CD4-positive, alpha-beta T cell treated with Interleukin-10 for 1 hour (primary cell): ENCODE measurements around the gene PPP1R13L.
"Not testable (repeated sequence)": the region's sequence is repeated elsewhere in the genome, so short reads cannot be mapped to it uniquely, and the experiment has no call there.

Experiments used
- DNase-seq: peaks from one replicate; pipeline ENCODE4 v3.0.0-alpha.2; 2020

PPP1R13L gene

GRCh38 chr19:45429896-45430295, 25.0 kb upstream of the PPP1R13L start:
- DNase-seq, result not testable (repeated sequence)

DNA sequence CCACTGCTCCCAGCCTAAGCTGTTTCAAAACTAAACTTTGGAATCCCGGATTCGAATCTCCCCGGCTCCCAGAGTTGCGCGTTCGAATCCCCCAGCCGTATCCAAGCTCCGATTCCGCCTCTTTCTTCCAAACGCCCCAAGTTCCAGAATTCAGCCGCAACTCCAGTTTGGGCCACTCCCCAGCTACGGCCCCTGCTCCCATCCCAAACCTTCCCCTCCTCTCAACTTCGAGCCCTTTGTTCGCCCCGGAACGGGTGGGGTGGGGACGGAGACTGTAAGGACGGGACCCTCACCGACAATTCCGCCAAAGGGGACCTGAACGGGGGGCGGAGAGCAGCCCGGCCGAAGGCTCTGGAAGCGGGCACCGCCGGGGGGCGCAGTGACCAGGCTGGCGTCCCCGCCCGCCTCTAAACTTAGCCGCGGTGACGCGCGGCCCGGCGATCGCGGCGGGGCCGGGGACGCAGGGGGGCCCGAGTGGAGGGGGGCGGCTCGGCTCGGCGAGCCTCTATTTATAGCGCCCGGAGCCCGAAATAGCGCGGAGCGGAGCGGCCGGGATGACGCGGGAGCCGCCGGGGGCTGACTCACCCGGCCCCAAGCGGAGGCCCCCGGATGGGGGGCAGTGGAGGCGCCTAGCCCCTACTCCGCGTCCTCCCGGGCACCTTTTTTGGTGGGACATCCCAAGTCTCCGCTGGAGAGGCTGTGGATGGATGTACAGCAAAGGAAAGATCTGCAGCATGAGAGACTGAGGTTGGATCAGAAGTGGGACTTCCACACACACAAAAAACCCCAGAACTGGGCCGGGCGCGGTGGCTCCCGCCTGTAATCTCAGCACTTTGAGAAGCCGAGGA, 23.7 kb upstream of the PPP1R13L start:
- DNase-seq, result no peak

- no peak for DNase-seq
These were observed 19.6 kb upstream of the PPP1R13L start for GRCh38 chr19:45424191-45425058.

DNA sequence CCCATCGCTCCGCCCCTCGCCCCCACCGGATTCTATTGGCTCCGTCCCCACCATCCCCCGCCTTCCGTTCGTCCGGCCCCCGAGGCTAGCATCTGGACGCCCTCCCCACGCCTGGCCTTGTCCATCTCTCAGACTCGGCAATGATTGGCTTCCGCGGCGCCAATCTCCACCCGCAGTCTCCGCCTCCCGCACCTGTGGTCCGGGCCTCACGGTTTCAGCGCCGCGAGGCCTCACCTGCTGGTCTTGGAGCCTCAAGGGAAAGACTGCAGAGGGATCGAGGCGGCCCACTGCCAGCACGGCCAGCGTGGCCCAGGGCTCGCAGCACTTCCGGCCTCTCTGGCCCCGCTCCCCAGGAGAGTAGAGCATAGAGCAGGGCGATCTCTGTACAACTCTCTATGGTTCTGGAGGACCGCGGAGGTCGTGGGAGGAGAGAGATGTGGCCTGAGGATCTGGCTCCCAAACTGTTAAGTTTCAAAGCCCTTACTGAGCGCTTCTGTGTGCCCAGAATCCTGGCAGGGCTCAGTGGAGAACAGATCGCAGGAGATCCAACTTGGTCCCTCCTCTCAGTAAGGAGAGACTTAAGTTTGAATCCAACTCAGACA, 18.8 kb upstream of the PPP1R13L start, which contains the start of gene ERCC1:
Gene ERCC1, minus strand, starts transcription at position 329 of the 602 bp plus-strand sequence. CDS start 543 bp downstream, outside the sequence.
- DNase-seq, result peak; percentile 92

- DNase-seq, result no peak
These were observed 18.2 kb upstream of the PPP1R13L start for GRCh38 chr19:45423033-45423588.

DNA sequence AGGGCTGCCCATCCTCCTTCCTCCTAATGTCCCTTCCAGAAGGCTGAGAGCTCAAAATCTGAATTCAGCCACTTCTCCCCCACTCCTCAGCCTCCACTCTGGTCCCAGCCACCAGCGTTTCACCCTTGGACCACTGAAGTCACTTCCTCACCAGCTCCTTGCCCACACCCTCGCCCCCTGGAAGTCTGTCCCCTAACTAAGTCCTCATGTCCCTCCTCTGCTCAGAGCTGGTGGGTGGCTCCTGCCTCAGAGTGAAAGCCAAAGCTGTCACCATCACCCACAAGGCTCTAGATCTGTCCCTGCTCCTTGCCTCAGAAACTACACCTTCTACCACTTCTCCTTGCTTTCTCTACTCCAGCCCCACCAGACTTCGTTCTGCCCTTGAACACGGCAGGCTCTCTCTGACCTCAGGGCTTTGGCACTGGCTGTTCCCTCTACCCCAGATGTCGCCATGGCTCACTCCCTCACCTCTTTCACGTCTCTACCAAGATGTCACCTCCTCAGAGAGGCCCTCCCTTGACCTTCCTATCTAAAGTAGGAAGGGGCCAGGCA, 17.2 kb upstream of the PPP1R13L start:
- DNase-seq, result no peak

DNA sequence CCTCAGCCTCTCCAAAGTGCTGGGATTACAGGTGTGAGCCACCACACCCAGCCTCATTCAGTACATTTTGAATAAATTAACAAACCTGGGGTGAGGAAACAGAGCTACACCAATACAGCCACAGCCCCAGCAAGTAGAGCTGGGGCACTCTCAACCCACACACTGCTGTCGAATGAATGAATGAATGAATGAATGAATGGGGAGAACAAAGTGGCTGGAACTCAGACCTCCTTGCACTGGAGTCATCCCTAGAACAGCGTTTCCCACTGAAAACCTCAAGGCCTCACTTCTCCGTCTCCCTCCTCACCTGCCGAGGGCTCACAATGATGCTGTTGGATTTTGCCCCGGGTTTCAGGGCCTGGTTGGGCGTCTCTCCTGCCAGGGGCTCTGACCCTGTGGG, 16.0 kb upstream of the PPP1R13L start:
- no peak for DNase-seq

GRCh38 chr19:45420356-45420755, 15.5 kb upstream of the PPP1R13L start:
- no peak for DNase-seq

GRCh38 chr19:45419895-45420294, 15.0 kb upstream of the PPP1R13L start:
- DNase-seq, result no peak

GRCh38 chr19:45419396-45419795, 14.5 kb upstream of the PPP1R13L start:
- no peak for DNase-seq

DNA sequence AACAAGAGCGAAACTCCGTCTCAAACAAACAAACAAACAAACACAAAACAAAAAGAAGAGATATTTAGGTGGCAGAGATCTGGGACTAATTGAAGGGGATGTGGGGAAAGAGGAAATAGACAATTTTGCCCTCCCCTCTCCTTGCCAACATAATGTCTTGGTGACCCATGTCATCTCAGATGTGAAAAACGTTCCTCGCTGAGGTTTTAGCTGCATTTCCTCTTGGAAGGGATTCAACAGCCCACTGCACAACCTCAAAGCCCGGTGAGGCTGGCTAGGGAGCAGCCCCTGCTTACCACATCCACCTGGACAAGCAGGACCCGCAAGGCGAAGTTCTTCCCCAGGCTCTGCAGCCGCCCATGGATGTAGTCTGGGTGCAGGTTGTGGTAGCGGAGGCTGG, 13.9 kb upstream of the PPP1R13L start:
- DNase-seq, result no peak

DNA sequence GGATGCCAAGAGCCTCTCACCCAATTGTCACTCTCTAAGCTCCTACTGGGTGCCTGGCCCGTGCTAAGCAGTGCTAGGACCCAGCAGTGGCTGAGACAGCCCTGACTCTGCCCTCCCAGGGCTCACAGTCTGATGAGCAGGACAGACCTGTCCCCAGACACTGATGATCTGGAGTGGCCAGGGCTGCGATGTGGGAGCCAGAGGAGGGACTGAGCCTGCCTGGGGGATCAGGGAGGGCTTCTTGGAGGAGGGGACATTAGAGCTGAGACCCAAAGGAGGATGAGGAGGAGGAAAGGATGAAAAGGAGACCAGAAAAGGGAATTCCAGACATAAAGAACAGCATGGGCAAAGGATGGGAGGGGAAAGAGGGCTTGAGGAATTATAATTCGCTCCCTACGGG, 12.3 kb upstream of the PPP1R13L start:
- no peak for DNase-seq

DNA sequence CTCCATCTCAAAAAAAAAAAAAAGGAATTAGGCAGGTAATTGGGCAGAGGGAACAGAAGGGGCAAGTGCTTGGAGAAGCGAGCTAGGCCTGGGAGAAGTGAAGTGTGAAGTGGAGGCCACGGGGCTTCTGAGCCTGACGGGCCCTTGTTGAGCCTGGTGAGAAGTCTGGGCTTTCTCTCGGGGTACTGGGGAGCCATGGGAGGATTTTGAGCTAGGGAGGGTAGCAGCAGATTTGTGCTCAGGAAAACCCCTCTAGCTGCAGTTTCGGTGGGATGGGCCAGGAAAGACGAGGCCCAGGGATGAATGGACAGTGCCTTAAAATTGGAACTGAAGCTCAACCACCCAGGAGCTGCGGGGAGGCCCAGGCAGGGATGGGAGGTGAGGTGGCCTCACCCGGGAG, 9.6 kb upstream of the PPP1R13L start:
- no peak for DNase-seq

DNA sequence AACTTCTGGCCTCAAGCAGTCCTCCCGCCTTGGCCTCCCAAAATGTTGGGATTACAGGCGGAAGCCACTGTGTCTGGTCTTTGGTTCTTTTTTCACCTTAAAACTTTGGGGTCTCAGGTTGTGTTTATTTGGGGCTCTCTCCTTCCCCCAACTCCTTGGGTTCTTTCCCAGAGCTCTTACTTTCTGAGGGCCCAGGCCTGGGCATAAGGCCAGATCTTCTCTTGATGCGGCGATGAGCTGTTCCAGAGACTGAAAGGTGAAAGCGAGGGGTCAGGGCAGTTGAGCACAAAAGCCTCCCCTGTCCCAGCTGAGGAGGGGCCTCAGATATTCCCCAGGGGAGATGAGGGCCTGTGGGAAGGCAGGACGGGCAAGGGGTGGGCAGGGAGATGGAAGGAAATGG, 8.6 kb upstream of the PPP1R13L start:
- no peak for DNase-seq

- not testable (repeated sequence) for DNase-seq
These were observed 5.5 kb upstream of the PPP1R13L start for GRCh38 chr19:45410330-45410729.

DNA sequence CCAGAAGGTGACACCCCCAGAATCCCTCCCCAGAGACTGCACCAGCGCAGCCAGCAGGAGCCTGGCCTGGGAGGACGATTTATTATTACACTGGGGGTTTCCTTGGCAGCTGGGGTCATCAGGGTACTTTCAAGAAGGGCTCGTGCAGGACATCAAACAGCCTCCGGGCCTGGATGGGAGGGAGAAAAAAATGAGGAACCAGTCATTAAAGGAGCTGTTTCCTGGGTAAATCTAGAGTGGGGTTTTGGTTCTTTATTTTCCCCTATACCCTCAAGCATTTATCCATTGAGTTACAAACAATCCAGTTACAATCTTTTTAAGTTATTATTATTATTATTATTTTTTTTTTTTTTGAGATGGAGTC, 4.7 kb upstream of the PPP1R13L start:
- DNase-seq, result no peak

- DNase-seq, result no peak
These were observed 4.1 kb upstream of the PPP1R13L start for GRCh38 chr19:45408830-45409556.

DNA sequence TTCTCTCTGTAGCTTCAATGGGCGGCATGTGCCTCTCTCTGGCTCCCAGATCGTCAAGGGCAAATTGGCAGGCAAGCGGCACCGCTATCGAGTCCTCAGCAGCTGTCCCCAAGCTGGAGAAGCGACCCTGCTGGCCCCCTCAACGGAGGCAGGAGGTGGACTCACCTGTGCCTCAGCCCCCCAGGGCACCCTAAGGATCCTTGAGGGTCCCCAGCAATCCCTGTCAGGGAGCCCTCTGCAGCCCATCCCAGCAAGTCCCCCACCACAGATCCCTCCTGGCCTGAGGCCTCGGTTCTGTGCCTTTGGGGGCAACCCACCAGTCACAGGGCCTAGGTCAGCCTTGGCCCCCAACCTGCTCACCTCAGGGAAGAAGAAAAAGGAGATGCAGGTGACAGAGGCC, 3.3 kb upstream of the PPP1R13L start:
- no peak for DNase-seq

GRCh38 chr19:45407585-45407984, 2.7 kb upstream of the PPP1R13L start:
- DNase-seq, result not testable (repeated sequence)

GRCh38 chr19:45407091-45407375, 2.2 kb upstream of the PPP1R13L start:
- no peak for DNase-seq

DNA sequence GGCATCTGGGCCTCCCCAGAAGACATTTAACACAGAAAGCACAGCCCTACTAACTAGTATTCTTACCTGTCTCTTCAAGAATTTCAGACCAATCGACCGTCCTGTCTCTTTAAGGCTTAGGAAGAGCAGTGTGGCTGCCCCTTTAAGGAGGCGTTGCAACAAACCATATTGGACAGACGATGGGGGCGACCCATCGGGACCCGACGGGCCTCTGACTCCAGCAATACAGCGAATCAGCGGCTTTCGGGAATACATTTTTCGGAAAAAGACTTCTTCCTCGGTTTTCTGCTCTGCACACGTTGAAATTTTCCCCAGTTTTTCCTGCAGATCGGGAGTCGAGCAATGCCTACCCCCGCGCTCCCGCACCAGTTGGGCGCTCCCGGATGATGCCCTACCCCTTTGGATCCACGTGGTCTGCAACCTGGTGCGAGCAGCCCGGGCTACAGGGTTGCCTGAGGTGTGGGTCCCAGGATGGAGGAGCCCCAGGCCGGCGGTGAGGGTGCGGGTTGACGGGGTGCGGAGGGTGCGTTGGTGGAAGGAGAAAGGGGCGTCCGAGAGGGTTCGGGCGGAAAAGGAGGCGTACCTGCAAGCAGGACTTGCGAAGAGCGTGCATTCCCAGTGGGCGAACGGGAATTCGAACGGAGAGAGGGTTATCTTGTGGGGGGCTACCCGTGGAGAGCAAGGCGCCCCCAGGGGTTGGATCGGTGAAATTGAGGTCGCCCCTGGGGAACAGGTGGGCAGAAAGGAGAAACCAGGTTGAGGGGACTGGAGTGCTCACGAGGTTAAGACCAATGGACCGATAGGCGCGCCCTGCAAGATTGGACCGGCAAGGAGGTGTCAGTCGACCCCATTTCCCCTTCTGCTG, 1.6 kb upstream of the PPP1R13L start, which contains the start of gene POLR1G:
Gene POLR1G, plus strand, starts transcription at position 419 of the 865 bp plus-strand sequence. Its CDS starts 53 bp downstream, at position 472.
- DNase-seq, result peak; percentile 83
